ENCODE results near the gene GMPS. TPM values are rescaled to one million over a fixed set of nuclear protein-coding genes. Genes with fewer than 3 reads are reported as not detected.

The GMPS gene
- total and polyA plus RNA-seq, 2 of the 13 experiments (the other 11 are each of a cell fraction or from before 2014, with no cell fraction given): 29.6 to 85.5 TPM

DNA sequence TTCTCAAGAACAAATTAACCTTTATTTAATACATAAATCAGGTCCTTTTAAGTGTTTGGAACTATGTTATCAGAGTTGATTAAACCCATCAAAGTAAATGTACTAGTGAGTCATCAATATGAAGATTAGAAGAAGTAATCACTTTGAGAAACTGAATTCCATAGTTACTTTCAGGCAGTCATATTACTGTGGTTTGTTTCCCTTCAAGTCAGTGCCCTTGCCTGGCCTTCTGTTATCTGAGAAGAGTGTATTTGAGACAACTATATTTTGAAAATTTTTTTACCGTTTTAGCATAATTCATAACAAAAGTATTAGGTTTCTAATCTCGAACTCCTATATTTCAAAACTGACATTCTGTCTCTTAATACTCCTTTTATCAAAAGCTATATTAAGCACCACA lies 73.6 kb downstream of the GMPS start (continued):
- TF ChIP-seq, protein P1, sequence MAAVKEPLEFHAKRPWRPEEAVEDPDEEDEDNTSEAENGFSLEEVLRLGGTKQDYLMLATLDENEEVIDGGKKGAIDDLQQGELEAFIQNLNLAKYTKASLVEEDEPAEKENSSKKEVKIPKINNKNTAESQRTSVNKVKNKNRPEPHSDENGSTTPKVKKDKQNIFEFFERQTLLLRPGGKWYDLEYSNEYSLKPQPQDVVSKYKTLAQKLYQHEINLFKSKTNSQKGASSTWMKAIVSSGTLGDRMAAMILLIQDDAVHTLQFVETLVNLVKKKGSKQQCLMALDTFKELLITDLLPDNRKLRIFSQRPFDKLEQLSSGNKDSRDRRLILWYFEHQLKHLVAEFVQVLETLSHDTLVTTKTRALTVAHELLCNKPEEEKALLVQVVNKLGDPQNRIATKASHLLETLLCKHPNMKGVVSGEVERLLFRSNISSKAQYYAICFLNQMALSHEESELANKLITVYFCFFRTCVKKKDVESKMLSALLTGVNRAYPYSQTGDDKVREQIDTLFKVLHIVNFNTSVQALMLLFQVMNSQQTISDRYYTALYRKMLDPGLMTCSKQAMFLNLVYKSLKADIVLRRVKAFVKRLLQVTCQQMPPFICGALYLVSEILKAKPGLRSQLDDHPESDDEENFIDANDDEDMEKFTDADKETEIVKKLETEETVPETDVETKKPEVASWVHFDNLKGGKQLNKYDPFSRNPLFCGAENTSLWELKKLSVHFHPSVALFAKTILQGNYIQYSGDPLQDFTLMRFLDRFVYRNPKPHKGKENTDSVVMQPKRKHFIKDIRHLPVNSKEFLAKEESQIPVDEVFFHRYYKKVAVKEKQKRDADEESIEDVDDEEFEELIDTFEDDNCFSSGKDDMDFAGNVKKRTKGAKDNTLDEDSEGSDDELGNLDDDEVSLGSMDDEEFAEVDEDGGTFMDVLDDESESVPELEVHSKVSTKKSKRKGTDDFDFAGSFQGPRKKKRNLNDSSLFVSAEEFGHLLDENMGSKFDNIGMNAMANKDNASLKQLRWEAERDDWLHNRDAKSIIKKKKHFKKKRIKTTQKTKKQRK (IDR thresholded peaks at IDR 0.05; ENCODE audit: low read length): no peak
- no peak for TF ChIP-seq ZNF333 (CRISPR knock-in tag; IDR thresholded peaks at IDR 0.05; ENCODE audit: borderline replicate concordance)
- no peak for TF ChIP-seq GFI1 (CRISPR knock-in tag; IDR thresholded peaks at IDR 0.05; ENCODE audit: borderline replicate concordance)
- no peak for TF ChIP-seq FOXA3 (CRISPR knock-in tag; IDR thresholded peaks at IDR 0.05)

DNA sequence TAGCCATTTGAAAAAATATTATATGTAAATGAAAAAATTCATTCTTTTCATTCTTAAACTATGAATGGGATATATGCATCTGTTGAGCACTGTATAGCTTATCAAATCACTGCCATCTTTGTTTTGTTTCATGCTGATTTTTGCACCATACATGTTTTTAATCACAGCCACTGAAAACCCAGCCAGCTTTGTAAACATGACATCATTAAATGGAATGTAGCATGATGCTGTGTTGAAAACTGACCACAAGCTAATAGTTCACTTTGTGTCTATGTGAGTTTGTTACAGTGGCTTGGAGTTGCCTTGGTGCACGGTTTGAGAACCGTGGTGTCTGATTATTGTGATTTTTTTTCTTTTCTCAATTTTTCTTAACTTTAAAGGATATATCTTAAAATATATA lies 75.7 kb downstream of the GMPS start:
- ChIA-PET CTCF (ENCODE audit: low intra/inter-chr PET ratio, low total read pairs) (no interaction called here), POLR2A (no interaction called here)
- ATAC-seq (no peak; the same call in 2 of the 3 replicates), FAIRE-seq (no peak), DNase-seq (ENCODE audit: low spot score) (peak; percentile 20)
- Histone ChIP-seq H3K36me3 (replicated peaks in 1 of 2; ENCODE audit: control insufficient read depth in 1 of 2, insufficient read depth in 2 of 2, low read length in 2 of 2) (no peaks in the 10 kb centered on the region), H3K4me3 (replicated peaks in 1 of 3; ENCODE audit: insufficient read depth in 1 of 3, low read depth in 2 of 3, low read length in 3 of 3) (no peak overlapping the region), H3K27me3 (ENCODE audit: control insufficient read depth in 1 of 2, insufficient read depth in 2 of 2, low read length in 2 of 2) (no peaks in the 10 kb centered on the region), H3K27ac (ENCODE audit: extremely low read length, insufficient read depth, low read length) (no peak overlapping the region), H2AFZ (ENCODE audit: low read length) (no peak overlapping the region), H4K20me1 (ENCODE audit: insufficient read depth, low read length) (no peaks in the 10 kb centered on the region), H3K79me2 (ENCODE audit: insufficient read depth, low read length) (no peaks in the 10 kb centered on the region), H3K9me3 (ENCODE audit: low read length) (no peaks in the 10 kb centered on the region), H3K9ac (ENCODE audit: insufficient read depth, low read depth, low read length) (no peak overlapping the region), H3K4me1 (ENCODE audit: insufficient read depth, low read length) (no peaks in the 10 kb centered on the region), H3K4me2 (ENCODE audit: low read depth, low read length) (no peak overlapping the region)
- 91% methylated on average over 2 of the region's 2 CpGs for WGBS (ENCODE audit: low lambda C conversion rate)
- in situ Hi-C loops (cut with HindIII; ENCODE audit: extremely low pct_ligation_motif_present, low pct_unique_long_range_greater_than_20kb) (no loop called here), intact Hi-C loops (cut with micrococcal nuclease; ENCODE audit: unreplicated experiment) (no loop called here)
- no TSS peak for BruUV-seq (replicated peaks)
- no peak for TF ChIP-seq PAX8 (CRISPR knock-in tag; IDR thresholded peaks at IDR 0.05; ENCODE audit: borderline replicate concordance)
- no peak for TF ChIP-seq HCFC1 (IDR thresholded peaks at IDR 0.05; ENCODE audit: low read depth, low read length)
- TF ChIP-seq, protein P2, sequence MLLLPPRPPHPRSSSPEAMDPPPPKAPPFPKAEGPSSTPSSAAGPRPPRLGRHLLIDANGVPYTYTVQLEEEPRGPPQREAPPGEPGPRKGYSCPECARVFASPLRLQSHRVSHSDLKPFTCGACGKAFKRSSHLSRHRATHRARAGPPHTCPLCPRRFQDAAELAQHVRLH (CRISPR knock-in tag; IDR thresholded peaks at IDR 0.05; ENCODE audit: borderline replicate concordance, low read depth): no peak
- TF ChIP-seq, protein P3, sequence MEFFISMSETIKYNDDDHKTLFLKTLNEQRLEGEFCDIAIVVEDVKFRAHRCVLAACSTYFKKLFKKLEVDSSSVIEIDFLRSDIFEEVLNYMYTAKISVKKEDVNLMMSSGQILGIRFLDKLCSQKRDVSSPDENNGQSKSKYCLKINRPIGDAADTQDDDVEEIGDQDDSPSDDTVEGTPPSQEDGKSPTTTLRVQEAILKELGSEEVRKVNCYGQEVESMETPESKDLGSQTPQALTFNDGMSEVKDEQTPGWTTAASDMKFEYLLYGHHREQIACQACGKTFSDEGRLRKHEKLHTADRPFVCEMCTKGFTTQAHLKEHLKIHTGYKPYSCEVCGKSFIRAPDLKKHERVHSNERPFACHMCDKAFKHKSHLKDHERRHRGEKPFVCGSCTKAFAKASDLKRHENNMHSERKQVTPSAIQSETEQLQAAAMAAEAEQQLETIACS (CRISPR knock-in tag; IDR thresholded peaks at IDR 0.05): no peak
- TF ChIP-seq, protein P4, sequence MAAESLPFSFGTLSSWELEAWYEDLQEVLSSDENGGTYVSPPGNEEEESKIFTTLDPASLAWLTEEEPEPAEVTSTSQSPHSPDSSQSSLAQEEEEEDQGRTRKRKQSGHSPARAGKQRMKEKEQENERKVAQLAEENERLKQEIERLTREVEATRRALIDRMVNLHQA (CRISPR knock-in tag; IDR thresholded peaks at IDR 0.05): no peak
- no peak for TF ChIP-seq ZSCAN22 (CRISPR knock-in tag; IDR thresholded peaks at IDR 0.05)
- TF ChIP-seq HNF4A (CRISPR knock-in tag; IDR thresholded peaks at IDR 0.05): no peak
- TF ChIP-seq NFKBIZ (CRISPR knock-in tag; IDR thresholded peaks at IDR 0.05): no peak
- no peak for TF ChIP-seq GABPA (IDR thresholded peaks at IDR 0.05; ENCODE audit: low read depth, low read length)
- TF ChIP-seq GABPA (CRISPR knock-in tag; IDR thresholded peaks at IDR 0.05; ENCODE audit: low read depth): no peak
- TF ChIP-seq, protein P5, sequence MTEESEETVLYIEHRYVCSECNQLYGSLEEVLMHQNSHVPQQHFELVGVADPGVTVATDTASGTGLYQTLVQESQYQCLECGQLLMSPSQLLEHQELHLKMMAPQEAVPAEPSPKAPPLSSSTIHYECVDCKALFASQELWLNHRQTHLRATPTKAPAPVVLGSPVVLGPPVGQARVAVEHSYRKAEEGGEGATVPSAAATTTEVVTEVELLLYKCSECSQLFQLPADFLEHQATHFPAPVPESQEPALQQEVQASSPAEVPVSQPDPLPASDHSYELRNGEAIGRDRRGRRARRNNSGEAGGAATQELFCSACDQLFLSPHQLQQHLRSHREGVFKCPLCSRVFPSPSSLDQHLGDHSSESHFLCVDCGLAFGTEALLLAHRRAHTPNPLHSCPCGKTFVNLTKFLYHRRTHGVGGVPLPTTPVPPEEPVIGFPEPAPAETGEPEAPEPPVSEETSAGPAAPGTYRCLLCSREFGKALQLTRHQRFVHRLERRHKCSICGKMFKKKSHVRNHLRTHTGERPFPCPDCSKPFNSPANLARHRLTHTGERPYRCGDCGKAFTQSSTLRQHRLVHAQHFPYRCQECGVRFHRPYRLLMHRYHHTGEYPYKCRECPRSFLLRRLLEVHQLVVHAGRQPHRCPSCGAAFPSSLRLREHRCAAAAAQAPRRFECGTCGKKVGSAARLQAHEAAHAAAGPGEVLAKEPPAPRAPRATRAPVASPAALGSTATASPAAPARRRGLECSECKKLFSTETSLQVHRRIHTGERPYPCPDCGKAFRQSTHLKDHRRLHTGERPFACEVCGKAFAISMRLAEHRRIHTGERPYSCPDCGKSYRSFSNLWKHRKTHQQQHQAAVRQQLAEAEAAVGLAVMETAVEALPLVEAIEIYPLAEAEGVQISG (CRISPR knock-in tag; IDR thresholded peaks at IDR 0.05): no peak
- peak; percentile 81 for TF ChIP-seq ATF7 (IDR thresholded peaks at IDR 0.05)
- no peak for TF ChIP-seq ATF7 (CRISPR knock-in tag; IDR thresholded peaks at IDR 0.05)
- TF ChIP-seq ZNF143 (CRISPR knock-in tag; IDR thresholded peaks at IDR 0.05): no peak
